H7 (cell line): ENCODE measurements around the gene PRX. TPM values are rescaled to one million over a fixed set of nuclear protein-coding genes. Genes with fewer than 3 reads are reported as not detected.
A peak's percentile ranks its signal among the peaks of the same experiment; 100 is the strongest.
"Not testable (repeated sequence)": the region's sequence is repeated elsewhere in the genome, so short reads cannot be mapped to it uniquely, and the experiment has no call there.

Experiments
- DNase-seq: peaks from one replicate; pipeline ENCODE4 v3.0.0; 2012
- H3K27me3 ChIP-seq: 2 replicates; pipeline ENCODE4 v1.6.0; 2011; ENCODE audit warnings: mild to moderate bottlenecking, low read length; ENCODE audit not compliant: control insufficient read depth, insufficient read depth
- H3K36me3 ChIP-seq: replicated peaks from 2 replicates; pipeline ENCODE4 v1.5.1; 2011; ENCODE audit warnings: low read length; ENCODE audit not compliant: control insufficient read depth, insufficient read depth
- H3K4me3 ChIP-seq: 2 replicates; pipeline ENCODE4 v1.5.1; 2011; ENCODE audit warnings: low read depth, mild to moderate bottlenecking, control low read depth, low read length, moderate library complexity; ENCODE audit not compliant: insufficient read depth
- total RNA-seq: library from RNA; depleted of rRNA; stranded (reverse); fragments of >200 nt; shearing (Covaris generic); gene quantifications from 2 replicates; pipeline ENCODE4 v1.2.3, GENCODE V29; 2014; rRNA removed

Gene PRX
- total RNA-seq, result 5.0 and 10.7 TPM in 2 replicates

GRCh38 chr19:40413291-40413845 lies at the start of gene PRX:
Gene PRX (minus strand): TSS chr19:40413378. CDS start chr19:40407932, 5,446 bp downstream.
- peak within 1 kb of the TSS; percentile 16 for H3K4me3 ChIP-seq
- no peaks in the 10 kb centered on the region for H3K27me3 ChIP-seq
- H3K36me3 ChIP-seq, result no peaks in the 10 kb centered on the region
- peak; percentile 98 for DNase-seq

GRCh38 chr19:40461669-40462221 lies 48.6 kb upstream of the PRX start:
- Histone ChIP-seq H3K27me3 (peaks cover 12% of the 10 kb centered on the region), H3K36me3 (no peaks in the 10 kb centered on the region), H3K4me3 (no peak overlapping the region)
- no peak for DNase-seq

DNA sequence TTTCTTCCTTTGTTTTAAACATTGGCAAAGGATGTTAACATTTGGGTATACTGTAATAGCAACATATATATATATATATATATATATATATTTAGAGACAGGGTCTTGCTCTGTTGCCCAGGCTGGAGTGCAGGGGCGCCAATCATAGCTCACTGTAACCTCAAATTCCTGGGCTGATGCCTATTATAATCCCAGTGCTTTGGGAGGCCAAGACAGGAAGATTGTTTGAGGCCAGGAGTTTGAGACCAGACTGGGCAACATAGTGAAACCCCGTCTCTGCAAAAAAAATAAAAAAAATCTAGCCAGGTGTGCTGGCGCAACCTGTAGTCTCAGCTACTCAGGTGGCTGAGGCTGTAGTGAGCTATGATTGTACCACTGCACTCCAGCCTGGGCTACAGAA lies 47.0 kb upstream of the PRX start:
- Histone ChIP-seq H3K36me3 (no peaks in the 10 kb centered on the region), H3K27me3 (peaks cover 4% of the 10 kb centered on the region; the same call in 1 of the 2 replicates), H3K4me3 (no peak overlapping the region)
- DNase-seq, result no peak

- H3K27me3 ChIP-seq, result no peaks in the 10 kb centered on the region
- DNase-seq, result no peak
- no peaks in the 10 kb centered on the region for H3K36me3 ChIP-seq
- H3K4me3 ChIP-seq, result no peak overlapping the region
Measured at GRCh38 chr19:40458597-40458974, 45.4 kb upstream of the PRX start.

DNA sequence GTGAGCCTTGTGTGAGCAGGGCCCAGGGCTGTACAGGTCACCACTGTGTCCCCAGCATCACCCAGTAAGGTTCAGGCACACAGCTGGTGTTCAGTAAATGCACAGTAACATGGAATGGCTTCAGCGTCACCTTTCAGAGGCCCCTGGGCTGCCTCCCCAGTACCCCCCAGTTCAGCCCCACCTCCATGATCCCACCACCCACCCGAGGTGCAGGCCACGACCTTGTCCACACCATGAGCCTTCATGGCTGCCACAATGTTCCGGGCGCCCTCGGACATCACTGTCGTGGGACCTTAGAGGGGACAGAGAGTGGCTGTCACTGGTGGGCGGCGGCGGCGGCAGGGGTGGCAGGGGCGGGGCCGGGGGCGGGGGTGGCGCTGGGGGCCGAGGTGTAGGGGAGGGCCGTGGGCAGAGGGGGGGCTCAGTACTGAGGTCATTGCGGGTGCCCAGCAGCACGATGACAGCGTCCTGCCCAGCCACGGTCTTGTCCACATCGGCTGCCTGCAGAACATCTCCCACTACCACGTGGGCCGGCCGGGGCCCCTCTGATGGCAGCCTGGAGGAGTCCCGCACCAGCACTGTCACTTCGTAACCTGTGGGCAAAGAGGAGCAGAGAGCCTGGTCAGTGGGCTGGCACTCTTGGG lies 44.9 kb upstream of the PRX start:
- no peak for DNase-seq
- no peak overlapping the region for H3K4me3 ChIP-seq
- no peaks in the 10 kb centered on the region for H3K27me3 ChIP-seq

GRCh38 chr19:40457048-40457447 lies 43.9 kb upstream of the PRX start:
- no peak overlapping the region for H3K4me3 ChIP-seq
- no peak for DNase-seq
- H3K36me3 ChIP-seq, result no peaks in the 10 kb centered on the region
- no peaks in the 10 kb centered on the region for H3K27me3 ChIP-seq

More for the DNA sequence above, 44.9 kb upstream of the PRX start:
- H3K36me3 ChIP-seq, result no peaks in the 10 kb centered on the region

DNA sequence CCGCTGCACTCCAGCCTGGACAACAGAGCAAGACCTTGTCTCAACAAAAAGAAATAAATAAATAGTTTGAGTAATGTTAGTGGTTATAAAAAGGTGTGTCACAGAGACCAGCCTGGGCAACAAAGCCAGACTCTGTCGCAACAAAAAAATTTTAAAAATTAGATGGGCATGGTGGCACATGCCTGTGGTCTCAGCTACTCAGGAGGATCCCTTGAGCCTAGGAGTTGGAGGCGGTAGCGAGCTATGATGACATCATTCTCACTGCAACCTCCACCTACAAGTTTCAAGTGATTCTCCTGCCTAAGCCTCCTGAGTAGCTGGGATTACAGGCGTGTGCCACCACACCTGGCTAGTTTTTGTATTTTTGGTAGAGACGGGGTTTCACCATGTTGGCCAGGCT lies 40.8 kb upstream of the PRX start:
- not testable (repeated sequence) for H3K27me3 ChIP-seq, H3K36me3 ChIP-seq, DNase-seq, H3K4me3 ChIP-seq

DNA sequence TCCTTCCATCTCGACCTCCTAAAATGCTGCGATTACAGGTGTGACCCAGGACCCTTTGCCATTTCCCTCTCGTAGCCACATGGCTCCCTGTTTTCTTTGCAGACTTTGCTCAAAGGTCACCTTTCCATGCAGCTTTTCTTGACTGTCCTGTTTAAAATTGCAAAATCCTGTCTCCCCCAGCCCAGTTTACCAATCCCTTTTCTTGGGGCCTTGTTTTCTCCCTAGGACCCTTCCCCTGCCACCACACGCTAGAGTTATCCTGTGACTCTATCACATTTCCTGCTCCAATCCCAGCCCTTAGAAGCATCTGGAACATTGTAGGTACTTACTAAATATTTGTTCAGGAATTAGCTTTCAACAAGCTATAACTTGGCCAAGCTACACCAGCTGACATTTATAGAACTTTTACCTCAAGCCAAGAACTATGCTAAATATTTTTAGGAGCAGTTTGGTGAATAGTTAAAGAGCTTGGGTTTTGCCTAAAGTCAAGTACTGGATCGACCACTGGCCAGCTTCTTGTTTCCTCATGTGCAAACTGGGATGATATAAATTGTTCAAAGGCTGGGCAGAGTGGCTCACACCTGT lies 40.1 kb upstream of the PRX start:
- no peak for DNase-seq
- H3K36me3 ChIP-seq, result no peaks in the 10 kb centered on the region
- H3K4me3 ChIP-seq, result no peak overlapping the region
- no peaks in the 10 kb centered on the region for H3K27me3 ChIP-seq

DNA sequence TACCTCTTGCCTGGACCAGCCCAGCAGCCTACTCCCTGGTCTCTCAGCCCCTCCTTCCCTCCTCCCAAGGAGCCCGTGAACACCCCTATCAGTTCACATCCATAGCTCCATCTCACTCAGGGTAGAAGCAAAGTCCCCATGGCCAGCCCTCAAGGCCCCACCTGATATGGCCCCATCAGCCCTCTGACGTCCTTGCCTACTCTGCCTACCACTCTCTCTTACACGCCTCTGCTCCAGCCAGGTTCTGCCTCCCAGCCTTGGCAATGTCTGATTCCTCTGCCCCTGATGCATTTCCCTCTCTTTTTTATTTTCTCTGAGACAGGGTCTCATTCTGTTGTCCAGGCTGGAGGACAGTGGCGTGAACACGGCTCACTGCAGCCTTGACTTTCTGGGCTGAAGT lies 38.8 kb upstream of the PRX start:
- H3K4me3 ChIP-seq, result no peak overlapping the region
- no peaks in the 10 kb centered on the region for H3K36me3 ChIP-seq
- DNase-seq, result no peak

DNA sequence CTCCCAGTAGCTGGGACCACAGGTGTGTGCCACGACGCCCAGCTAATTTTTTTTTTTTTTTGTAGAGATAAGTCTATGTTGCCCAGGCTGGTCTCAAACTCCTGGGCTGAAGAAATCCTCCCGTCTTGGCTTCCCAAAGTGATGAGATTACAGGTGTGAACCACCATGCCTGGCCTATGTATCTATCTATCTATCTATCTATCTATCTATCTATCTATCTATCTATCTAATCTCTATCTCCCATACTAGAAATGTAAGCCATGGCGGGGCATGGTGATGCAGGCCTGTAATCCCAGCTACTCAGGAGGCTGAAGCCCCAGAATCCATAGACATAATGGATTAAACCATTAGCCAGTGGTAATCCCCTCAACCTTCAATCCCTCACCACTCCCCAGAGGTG lies 37.5 kb upstream of the PRX start:
- H3K27me3 ChIP-seq, result no peaks in the 10 kb centered on the region
- no peak overlapping the region for H3K4me3 ChIP-seq
- no peak for DNase-seq
- H3K36me3 ChIP-seq, result no peaks in the 10 kb centered on the region

More for the DNA sequence above, 38.8 kb upstream of the PRX start:
- H3K27me3 ChIP-seq, result no peaks in the 10 kb centered on the region

- H3K27me3 ChIP-seq, result no peaks in the 10 kb centered on the region
- no peak for DNase-seq
- H3K36me3 ChIP-seq, result no peaks in the 10 kb centered on the region
- H3K4me3 ChIP-seq, result no peak overlapping the region
Measured at GRCh38 chr19:40449506-40449905, 36.3 kb upstream of the PRX start.

DNA sequence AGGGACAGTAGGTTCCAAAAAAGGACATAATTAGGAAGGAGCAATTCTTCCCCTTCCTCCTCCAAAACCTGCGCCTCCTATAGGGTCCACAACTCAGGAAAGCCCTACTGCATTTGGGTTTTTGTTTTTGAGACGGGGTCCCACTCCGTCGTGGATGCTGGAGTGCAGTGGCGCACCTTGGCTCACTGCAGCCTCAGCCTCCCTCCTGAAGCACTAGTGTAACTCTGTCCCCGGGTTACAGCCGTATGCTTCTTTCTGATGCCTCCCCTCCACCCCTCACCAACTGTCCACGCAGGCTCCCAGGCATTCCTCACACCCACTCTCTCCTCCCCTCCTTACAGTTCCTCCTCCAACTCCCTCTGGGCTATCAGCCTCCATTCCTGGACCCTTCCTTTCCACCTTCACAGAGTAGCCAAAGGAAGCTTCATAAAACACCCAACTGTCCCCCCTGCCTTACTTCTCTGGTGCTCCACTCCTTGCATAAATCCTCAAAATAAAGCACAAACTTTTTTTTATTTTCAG lies 33.1 kb upstream of the PRX start:
- H3K4me3 ChIP-seq, result no peak overlapping the region
- H3K27me3 ChIP-seq, result no peaks in the 10 kb centered on the region
- H3K36me3 ChIP-seq, result peaks cover 5% of the 10 kb centered on the region
- no peak for DNase-seq

GRCh38 chr19:40445780-40446262 lies 32.6 kb upstream of the PRX start:
- DNase-seq, result peak; percentile 75
- Histone ChIP-seq H3K27me3 (no peaks in the 10 kb centered on the region), H3K36me3 (peaks cover 10% of the 10 kb centered on the region), H3K4me3 (no peak overlapping the region)

DNA sequence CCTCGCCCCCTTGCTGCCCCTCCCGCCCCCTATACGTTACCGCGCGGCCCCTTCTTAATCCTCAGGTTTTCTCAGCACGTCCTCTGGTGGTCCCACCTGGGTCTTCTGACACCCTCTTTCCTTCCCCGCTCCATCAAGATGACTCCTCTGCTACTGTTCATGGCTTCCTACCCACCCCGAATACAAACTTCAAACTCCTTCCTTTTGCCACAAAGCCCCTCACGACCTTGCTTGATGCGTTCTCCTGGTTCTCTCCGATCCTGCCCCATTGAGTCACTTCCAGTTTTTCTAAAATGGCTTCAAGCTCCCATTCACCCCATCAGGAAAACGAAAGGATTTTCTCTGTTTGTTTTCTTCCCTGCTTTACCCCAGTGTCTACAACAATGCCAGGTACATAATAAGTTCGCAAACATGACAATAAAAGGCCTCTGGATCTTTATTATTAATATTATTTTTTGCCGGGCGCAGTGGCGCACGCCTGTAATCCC lies 31.7 kb upstream of the PRX start:
- H3K4me3 ChIP-seq, result peak overlapping the region; percentile 41
- H3K36me3 ChIP-seq, result peaks cover 11% of the 10 kb centered on the region
- H3K27me3 ChIP-seq, result no peaks in the 10 kb centered on the region
- DNase-seq, result no peak
